HG02571 (cell line): Measurements from ENCODE around the gene BRD7.

ENCODE experiments used
- ATAC-seq: cut with Tn5 transposase; IDR thresholded peaks from one replicate; pipeline ENCODE4 v1.9.1; 2021; ENCODE audit warnings: mild to moderate bottlenecking, moderate library complexity; ENCODE audit not compliant: unreplicated experiment

The BRD7 gene

DNA sequence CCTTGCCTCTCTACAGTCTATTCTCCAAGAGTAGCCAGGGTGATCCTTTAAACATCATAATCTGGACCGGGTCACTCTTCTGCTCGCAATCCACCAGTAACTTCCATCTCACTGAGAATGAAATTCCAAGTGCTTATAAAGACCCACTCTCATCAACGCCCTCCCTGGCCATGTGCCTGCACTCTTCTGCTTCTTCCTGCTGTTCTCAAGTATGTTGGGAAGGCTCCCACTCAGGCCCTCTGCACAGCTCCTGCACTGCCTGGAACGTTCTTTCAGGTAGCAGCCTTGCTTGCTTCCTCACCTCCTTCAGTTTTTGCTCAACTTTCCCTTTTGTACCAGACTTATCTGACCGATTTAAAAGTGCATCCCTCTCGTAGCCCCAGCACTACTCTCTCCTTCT is 44.4 kb downstream of the BRD7 start:
- no peak for ATAC-seq

GRCh38 chr16:50323335-50324011 is 45.3 kb downstream of the BRD7 start:
- no peak for ATAC-seq

DNA sequence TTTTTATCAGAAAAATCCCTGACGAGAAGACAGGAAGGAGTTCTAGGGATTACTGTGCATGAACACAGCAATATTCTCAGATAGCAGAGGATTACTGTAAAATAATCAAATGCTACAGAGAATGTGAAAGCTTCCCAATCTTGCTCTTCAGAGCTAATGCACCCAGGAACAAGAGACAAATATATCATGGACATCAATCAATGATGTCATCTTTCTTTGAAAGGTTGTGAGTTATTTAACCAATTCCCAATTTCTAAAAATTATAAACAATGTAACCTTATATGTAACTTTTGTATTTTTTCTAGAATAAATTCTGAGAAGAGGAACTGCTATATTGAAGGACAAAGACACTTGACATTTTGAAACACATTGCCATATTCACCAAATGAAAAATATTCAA is 46.5 kb downstream of the BRD7 start:
- ATAC-seq, result no peak

- ATAC-seq, result no peak
Measured at GRCh38 chr16:50320310-50320709, 48.5 kb downstream of the BRD7 start.

GRCh38 chr16:50318796-50319578 is 49.8 kb downstream of the BRD7 start:
- ATAC-seq, result no peak

DNA sequence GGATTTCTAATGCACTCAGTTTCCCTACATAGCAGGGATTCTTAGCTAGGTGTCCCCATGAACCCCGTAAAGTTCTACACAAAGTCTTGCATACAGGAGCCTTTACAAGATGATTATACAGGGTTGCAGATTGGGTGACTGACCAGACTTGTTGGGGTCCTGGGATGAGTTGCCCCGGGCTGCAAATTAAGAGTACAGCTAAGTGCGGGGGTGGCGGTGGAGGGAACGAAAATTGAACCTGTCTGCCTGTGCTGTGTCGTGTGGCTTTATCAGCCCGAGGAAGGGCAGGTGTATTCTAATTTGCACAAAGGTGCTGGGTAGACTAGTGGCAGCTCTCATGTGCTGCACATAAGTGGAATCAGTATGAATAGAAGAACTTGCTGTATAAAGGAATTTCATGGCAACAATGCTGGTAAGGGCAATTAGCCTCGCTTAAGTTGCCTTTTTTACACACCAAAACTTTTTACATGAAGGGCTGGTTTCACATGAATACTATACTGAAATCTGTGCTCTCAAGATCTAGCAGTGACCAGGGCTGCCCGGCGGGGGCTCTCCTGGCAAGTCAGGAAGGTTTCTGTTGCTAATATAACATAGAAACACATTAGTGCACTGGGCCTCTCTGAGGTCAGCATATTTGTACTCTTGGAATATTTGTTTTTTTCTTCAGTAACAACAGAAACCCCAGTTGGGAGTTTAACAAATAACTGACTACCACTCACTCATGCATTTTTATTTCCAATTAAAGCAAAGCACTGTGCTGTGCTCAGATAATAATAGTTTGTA is 51.7 kb downstream of the BRD7 start:
- ATAC-seq, result no peak

- no peak for ATAC-seq
Measured at GRCh38 chr16:50316102-50316847, 52.5 kb downstream of the BRD7 start.

- no peak for ATAC-seq
Measured at GRCh38 chr16:50315346-50315997, 53.3 kb downstream of the BRD7 start.

GRCh38 chr16:50314665-50315064 is 54.1 kb downstream of the BRD7 start:
- ATAC-seq, result no peak

- ATAC-seq, result no peak
Measured at GRCh38 chr16:50313596-50314478, 55.0 kb downstream of the BRD7 start.

- no peak for ATAC-seq
Measured at GRCh38 chr16:50311891-50312501, 56.8 kb downstream of the BRD7 start.

GRCh38 chr16:50311134-50311528 is 57.7 kb downstream of the BRD7 start:
- no peak for ATAC-seq

DNA sequence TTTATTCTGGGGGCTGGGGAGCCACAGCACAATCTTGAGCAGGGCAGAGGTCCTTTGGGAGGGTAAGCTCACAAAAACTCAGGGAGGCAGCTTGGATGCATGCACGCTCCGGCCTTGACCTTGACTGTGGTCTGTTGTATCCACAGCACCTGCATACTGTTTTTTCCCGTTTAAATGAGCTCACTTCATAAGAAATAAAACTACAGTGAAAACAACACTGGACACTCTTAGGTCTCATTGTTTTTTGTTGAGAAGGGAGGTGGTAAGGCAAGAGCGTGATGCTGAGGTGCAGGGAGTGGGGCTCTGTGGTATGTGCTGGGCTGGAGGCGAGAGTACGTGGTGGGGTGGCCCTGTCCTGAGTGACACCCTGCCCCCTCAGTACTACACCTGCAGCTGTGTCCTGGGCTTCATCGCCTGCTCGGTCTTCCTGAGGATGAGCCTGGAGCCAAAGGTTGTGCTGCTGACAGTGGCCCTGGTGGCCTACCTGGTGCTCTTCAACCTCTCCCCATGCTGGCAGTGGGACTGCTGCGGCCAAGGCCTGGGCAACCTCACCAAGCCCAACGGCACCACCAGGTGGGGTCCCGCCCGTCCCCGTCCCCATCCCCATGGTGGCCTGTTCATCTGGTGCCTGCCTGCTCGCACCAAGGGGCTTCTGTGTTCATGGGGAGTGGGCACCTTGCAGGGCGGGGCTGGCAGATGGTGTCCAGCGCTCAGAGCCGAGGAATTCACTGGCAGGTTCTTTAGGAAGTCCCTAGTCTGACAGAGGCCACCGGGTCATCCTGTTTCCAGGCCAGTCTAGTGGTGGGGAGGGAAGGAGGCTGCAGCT is 58.3 kb downstream of the BRD7 start:
- ATAC-seq, result no peak

GRCh38 chr16:50309527-50310307 is 59.1 kb downstream of the BRD7 start:
- no peak for ATAC-seq

GRCh38 chr16:50309156-50309526 is 59.6 kb downstream of the BRD7 start:
- no peak for ATAC-seq

GRCh38 chr16:50308237-50308965 is 60.4 kb downstream of the BRD7 start:
- ATAC-seq, result no peak

- no peak for ATAC-seq
Measured at GRCh38 chr16:50306287-50306686, 62.5 kb downstream of the BRD7 start.
